Vein endothelial cell (primary cell): ENCODE data around the gene ABHD12. TPM values are rescaled to one million over a fixed set of nuclear protein-coding genes. Genes with fewer than 3 reads are reported as not detected.

Experiments
- small RNA-seq: library from RNA; depleted of rRNA; stranded (forward); fragments of <200 nt; gene quantifications from one replicate; pipeline ENCODE3, GENCODE V24; 2012
- total RNA-seq: library from RNA; depleted of rRNA; stranded (reverse); fragments of >200 nt; gene quantifications from 2 replicates; pipeline ENCODE4 v1.2.3, GENCODE V29; 2012

The ABHD12 gene
- total RNA-seq = 18.6 and 23.2 TPM in 2 replicates

DNA sequence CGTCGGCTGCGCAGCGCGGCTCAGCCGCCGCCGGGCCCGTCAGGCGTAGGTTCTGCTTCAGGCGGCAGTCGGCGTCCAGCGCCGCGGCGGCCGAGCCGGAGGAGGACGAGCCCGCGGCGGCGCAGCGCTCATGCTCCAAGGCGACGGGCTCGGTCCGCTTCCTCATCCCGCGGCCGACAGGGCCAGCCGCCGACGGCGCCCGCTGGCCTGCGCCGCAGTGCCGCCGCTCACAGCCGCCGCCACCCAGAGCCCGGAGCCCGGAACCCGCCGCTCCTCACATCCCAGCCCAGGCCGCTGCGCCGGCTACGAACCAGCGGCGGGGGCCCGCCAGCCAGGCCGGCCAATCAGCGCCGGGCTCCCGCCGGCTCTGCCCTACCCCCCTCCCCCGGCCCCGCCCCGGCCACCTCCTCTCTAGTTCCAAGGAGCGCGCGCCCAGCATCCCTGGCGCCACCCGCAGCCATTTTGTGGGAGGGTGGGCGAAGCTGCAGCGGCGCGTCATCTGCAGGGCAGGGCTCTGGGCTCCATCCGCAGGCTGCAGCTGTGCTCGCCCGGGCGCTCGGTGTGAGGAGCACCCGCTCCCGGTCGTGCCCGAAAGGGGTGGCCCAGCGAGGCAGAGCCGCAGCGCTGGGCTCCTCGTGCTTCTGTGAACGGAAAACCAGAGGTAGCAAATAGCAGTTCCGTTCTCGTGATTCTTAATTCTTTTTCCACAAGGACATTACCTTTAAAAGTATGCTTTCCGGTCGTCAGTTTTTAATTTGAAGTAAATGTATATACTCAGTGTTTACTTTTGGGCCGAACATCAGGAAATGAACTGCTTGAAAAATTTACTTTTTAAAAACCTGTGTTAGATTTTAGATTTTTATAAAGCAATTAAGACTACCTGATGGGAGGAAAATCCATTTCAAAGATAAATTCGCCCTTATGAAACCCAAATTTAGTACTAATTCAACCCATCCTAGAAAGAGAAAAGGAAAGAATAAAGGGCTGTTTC is at the start of gene ABHD12:
Gene ABHD12 (minus strand): TSS at position 298 of the 991 bp plus-strand sequence. CDS start 132 bp downstream, at position 166.

DNA sequence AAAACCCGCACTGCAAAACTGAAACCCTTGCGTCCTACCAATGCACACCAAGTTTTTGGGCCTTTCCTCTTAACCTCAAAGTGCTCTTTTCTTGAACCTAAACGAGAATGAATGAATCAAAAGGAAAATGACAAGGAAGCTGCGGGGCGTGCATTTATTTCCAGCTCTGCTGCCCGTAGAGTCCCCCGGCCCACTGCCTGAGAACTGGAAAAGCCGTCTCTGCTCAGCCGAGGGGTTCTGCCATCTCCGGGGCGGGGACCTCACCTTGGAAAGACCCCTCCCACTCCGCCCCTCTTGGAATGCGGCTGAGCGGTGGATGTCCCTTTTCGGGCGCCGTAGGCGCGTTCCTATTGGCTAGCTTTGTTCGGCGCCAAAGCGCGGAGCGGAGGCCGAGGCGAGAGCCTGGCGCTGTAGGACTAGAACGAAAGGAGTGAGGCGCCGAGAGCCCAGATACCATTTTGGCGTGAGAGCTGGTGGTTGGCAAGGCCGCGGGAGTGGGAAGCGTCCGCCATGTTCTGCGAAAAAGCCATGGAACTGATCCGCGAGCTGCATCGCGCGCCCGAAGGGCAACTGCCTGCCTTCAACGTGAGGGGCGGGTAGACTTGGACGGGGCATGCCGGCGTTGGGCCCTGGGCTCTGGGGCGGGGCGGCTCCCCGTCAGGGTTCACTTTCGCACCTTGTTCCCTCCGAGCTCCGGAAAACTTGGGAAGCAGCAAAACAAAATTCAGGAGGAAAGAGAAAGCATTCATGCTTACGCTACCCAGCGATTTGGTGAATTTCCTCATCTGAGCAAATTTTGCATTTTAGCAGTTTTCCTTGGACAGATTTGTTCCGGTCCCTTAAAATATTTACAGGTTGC is 16.9 kb upstream of the ABHD12 start, which contains the start of gene GINS1:
Gene GINS1 (plus strand): TSS at position 363 of the 859 bp plus-strand sequence. CDS start 148 bp downstream, at position 511.

Small RNA genes lying within 50 kb of the gene (small RNA-seq; reads per million reads assigned to genes)
- not detected for gene AL121772.2

Other genes with a start within 250 kb of the ABHD12 start
- gene ENTPD6, start 195.1 kb downstream of the ABHD12 start, total RNA-seq = 37.8 and 48.3 TPM in 2 replicates
- 99.3 and 99.8 TPM in 2 replicates for gene PYGB, start 142.8 kb downstream of the ABHD12 start, total RNA-seq
- 6.2 and 20.5 TPM in 2 replicates for gene GINS1, start 16.8 kb upstream of the ABHD12 start, total RNA-seq
- gene NINL, start 194.7 kb upstream of the ABHD12 start, total RNA-seq = 10.5 and 15.7 TPM in 2 replicates
- 7.8 and 8.1 TPM in 2 replicates for gene NANP, start 233.2 kb upstream of the ABHD12 start, total RNA-seq